ENCODE results near the gene ZC3H4.

Gene ZC3H4

GRCh38 chr19:47019431-47020041 is 94.0 kb downstream of the ZC3H4 start, which contains the start of gene NPAS1:
Gene NPAS1, plus strand, starts transcription at chr19:47019837. Its CDS starts 1,211 bp downstream, at chr19:47021048.
- DNase-seq: no peak

GRCh38 chr19:47018923-47019322 is 94.7 kb downstream of the ZC3H4 start:
- no peak for DNase-seq
